HCT116 (cell line): ENCODE data around the gene ITLN1. TPM values are rescaled to one million over a fixed set of nuclear protein-coding genes. Genes with fewer than 3 reads are reported as not detected.
A peak's percentile ranks its signal among the peaks of the same experiment; 100 is the strongest.

Experiments
- ATAC-seq: fragments of 200-7000 bp; cut with Tn5 transposase; 2 replicates; pipeline ENCODE4 v1.9.1; 2020; ENCODE audit warnings: mild to moderate bottlenecking, moderate library complexity
- BruUV-seq: library from RNA; stranded (reverse); fragments of 400-500 nt; replicated peaks from 2 replicates; lab custom pipeline; 2021; lab: Mats Ljungman, UMichigan
- CTCF ChIA-PET: fragments of 300-600 bp; sonication (Branson Sonifier 250); formaldehyde crosslinking; loops from one replicate; lab custom pipeline; 2021; ENCODE audit warnings: antibody characterized with exemption; lab: Charles Lee
- POLR2A ChIA-PET: fragments of 300-600, 350-600 bp; sonication (Branson Sonifier 250); formaldehyde crosslinking; loops from one replicate; lab custom pipeline; 2021; ENCODE audit warnings: antibody characterized with exemption; lab: Charles Lee
- RAD21 ChIA-PET, 2 experiments: fragments of 300-600 bp; sonication (Branson Sonifier 250); formaldehyde crosslinking; loops; one replicate each; lab custom pipeline; 2023; ENCODE audit warnings: low total read pairs in 2 of 2; ENCODE audit not compliant: uncharacterized antibody in 2 of 2, unreplicated experiment in 2 of 2, low non-redundant PET in 1 of 2; lab: Charles Lee
- DNase-seq: peaks from one replicate; pipeline ENCODE4 v3.0.0-alpha.2; 2010; ENCODE audit warnings: low read depth, low spot score
- H2AFZ ChIP-seq: fragments of 200-600 bp; shearing (Covaris generic), sonication (generic); 2 replicates; pipeline ENCODE4 v1.6.1; 2017; ENCODE audit warnings: low read depth, mixed run types, mixed read lengths, antibody characterized with exemption, low read length; ENCODE audit not compliant: poor library complexity, severe bottlenecking
- H3K27ac ChIP-seq: 2 replicates; pipeline ENCODE4 v1.5.1; 2012; ENCODE audit warnings: low read depth, low read length
- H3K27me3 ChIP-seq: fragments of 200-600 bp; sonication (generic); 2 replicates; pipeline ENCODE4 v1.6.1; 2016; ENCODE audit warnings: mixed run types, low read length, mixed read lengths; ENCODE audit not compliant: insufficient read depth
- H3K36me3 ChIP-seq, 2 experiments: fragments of 200-500 bp in 1 of 2; fragments of 200-600 bp in 1 of 2; sonication (Bioruptor generic) in 1 of 2; sonication (generic) in 1 of 2; 2 replicates each; pipeline versions ENCODE4 v1.5.1 to v1.6.1; 2014 to 2016; ENCODE audit warnings: low read length in 2 of 2, inconsistent platforms in 1 of 2, mixed read lengths in 1 of 2, mixed run types in 1 of 2; ENCODE audit not compliant: insufficient read depth in 2 of 2, control insufficient read depth in 1 of 2
- H3K4me1 ChIP-seq, 2 experiments: fragments of 200-600 bp in 1 of 2; sonication (generic) in 1 of 2; 2 replicates each; pipeline versions ENCODE4 v1.5.1 to v1.6.1; 2012 to 2017; ENCODE audit warnings: low read length in 2 of 2, inconsistent platforms in 1 of 2, mild to moderate bottlenecking in 1 of 2, mixed read lengths in 1 of 2, mixed run types in 1 of 2, moderate library complexity in 1 of 2; ENCODE audit not compliant: insufficient read depth in 2 of 2, control insufficient read depth in 1 of 2
- H3K4me2 ChIP-seq: fragments of 200-600 bp; sonication (generic); 2 replicates; pipeline ENCODE4 v1.6.1; 2017; ENCODE audit warnings: mixed run types, low read length, mixed read lengths
- H3K4me3 ChIP-seq, 2 experiments: fragments of 200-600 bp in 1 of 2; sonication (generic) in 1 of 2; replicated peaks in 1 of 2; 2 replicates each; pipeline ENCODE4 v1.5.1; 2011 to 2016; ENCODE audit warnings: low read length in 2 of 2, control low read depth in 1 of 2, low read depth in 1 of 2, mild to moderate bottlenecking in 1 of 2, mixed read lengths in 1 of 2, mixed run types in 1 of 2
- H3K79me2 ChIP-seq: fragments of 200-600 bp; sonication (generic); 2 replicates; pipeline ENCODE4 v1.6.1; 2017; ENCODE audit warnings: mild to moderate bottlenecking, mixed run types, low read length, moderate library complexity, mixed read lengths; ENCODE audit not compliant: insufficient read depth
- H3K9ac ChIP-seq: fragments of 200-600 bp; sonication (generic); 2 replicates; pipeline ENCODE4 v1.6.1; 2016; ENCODE audit warnings: low read length, mixed read lengths
- H3K9me2 ChIP-seq: fragments of 200-600 bp; sonication (generic), shearing (Covaris generic); 2 replicates; pipeline ENCODE4 v1.6.1; 2017; ENCODE audit warnings: mixed run types, mild to moderate bottlenecking, moderate library complexity; ENCODE audit not compliant: insufficient read depth
- H3K9me3 ChIP-seq, 2 experiments: fragments of 200-500 bp in 1 of 2; fragments of 200-600 bp in 1 of 2; sonication (Bioruptor generic) in 1 of 2; sonication (generic) in 1 of 2; 2 replicates each; pipeline ENCODE4 v1.6.1; 2014 to 2017; ENCODE audit warnings: low read length in 2 of 2, mixed read lengths in 2 of 2, inconsistent platforms in 1 of 2, low read depth in 1 of 2, mild to moderate bottlenecking in 1 of 2, mixed run types in 1 of 2, moderate library complexity in 1 of 2; ENCODE audit not compliant: control insufficient read depth in 1 of 2, insufficient read depth in 1 of 2
- H4K20me1 ChIP-seq: fragments of 200-600 bp; sonication (generic), shearing (Covaris generic); 2 replicates; pipeline ENCODE4 v1.6.1; 2017; ENCODE audit warnings: mixed run types, mild to moderate bottlenecking, moderate library complexity; ENCODE audit not compliant: insufficient read depth
- CEBPB ChIP-seq: IDR thresholded peaks from 2 replicates; pipeline ENCODE4 v1.6.1; 2012; ENCODE audit warnings: low read depth
- EGR1 ChIP-seq: IDR thresholded peaks from 2 replicates; pipeline ENCODE4 v1.6.1; 2012; ENCODE audit warnings: low read depth
- EZH2phosphoT487 ChIP-seq: fragments of 200-600 bp; IDR thresholded peaks from 2 replicates; pipeline ENCODE4 v1.6.1; 2018; ENCODE audit warnings: antibody characterized with exemption, borderline replicate concordance
- SP1 ChIP-seq: IDR thresholded peaks from 2 replicates; pipeline ENCODE4 v1.6.1; 2012; ENCODE audit warnings: low read depth
- intact Hi-C: fragments of 100-400 bp; cut with micrococcal nuclease; formaldehyde crosslinking; loops from 2 replicates; pipeline ENCODE4 v1.10.0; 2022
- total RNA-seq: library from RNA; stranded (reverse); gene quantifications from one replicate; pipeline ENCODE4 v1.2.1, GENCODE V29; 2021; ENCODE audit not compliant: unreplicated experiment
- TF ChIP-seq, protein P1 (sequence below): IDR thresholded peaks from 2 replicates; pipeline ENCODE4 v1.6.1; 2012; ENCODE audit warnings: low read depth
- TF ChIP-seq, protein P2 (sequence below): IDR thresholded peaks from 2 replicates; pipeline ENCODE4 v1.6.1; 2012
- TF ChIP-seq, protein P3 (sequence below): IDR thresholded peaks from 2 replicates; pipeline ENCODE4 v1.6.1; 2012
- TF ChIP-seq, protein P4 (sequence below), 3 experiments: fragments of 200-600 bp in 1 of 3; sonication (generic) in 1 of 3; IDR thresholded peaks in 2 of 3; conservative IDR thresholded peaks in 1 of 3; 2 replicates each; pipeline ENCODE4 v1.5.1; 2012 to 2017; ENCODE audit warnings: low read depth in 2 of 3, low read length in 2 of 3, antibody characterized with exemption in 1 of 3, borderline replicate concordance in 1 of 3, control low read depth in 1 of 3, mild to moderate bottlenecking in 1 of 3, mixed read lengths in 1 of 3, mixed run types in 1 of 3, moderate library complexity in 1 of 3; ENCODE audit not compliant: insufficient read depth in 1 of 3

The ITLN1 gene
- total RNA-seq, 1 experiment from 2014 or later, result not detected

DNA sequence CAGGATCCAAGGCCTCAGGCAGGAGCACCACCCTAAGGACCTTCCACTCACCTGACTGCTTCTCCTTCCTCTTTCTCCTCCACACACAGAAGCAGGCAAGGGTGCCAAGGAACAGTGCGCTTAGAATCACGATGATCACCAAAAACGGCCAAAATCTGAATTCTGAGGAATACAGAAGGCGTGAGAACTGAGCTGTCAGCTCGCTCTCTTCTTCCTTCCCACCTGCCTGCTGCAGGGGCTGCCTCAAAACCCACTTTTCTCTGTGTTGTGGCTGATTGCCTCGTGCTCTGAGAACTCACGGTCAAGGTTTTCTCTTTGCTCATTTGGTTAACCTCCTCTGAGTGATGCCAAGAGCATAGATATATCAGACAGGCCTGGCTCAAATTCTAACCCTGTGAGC, 46.1 kb downstream of the ITLN1 start (continued):
- TF ChIP-seq, protein P1, sequence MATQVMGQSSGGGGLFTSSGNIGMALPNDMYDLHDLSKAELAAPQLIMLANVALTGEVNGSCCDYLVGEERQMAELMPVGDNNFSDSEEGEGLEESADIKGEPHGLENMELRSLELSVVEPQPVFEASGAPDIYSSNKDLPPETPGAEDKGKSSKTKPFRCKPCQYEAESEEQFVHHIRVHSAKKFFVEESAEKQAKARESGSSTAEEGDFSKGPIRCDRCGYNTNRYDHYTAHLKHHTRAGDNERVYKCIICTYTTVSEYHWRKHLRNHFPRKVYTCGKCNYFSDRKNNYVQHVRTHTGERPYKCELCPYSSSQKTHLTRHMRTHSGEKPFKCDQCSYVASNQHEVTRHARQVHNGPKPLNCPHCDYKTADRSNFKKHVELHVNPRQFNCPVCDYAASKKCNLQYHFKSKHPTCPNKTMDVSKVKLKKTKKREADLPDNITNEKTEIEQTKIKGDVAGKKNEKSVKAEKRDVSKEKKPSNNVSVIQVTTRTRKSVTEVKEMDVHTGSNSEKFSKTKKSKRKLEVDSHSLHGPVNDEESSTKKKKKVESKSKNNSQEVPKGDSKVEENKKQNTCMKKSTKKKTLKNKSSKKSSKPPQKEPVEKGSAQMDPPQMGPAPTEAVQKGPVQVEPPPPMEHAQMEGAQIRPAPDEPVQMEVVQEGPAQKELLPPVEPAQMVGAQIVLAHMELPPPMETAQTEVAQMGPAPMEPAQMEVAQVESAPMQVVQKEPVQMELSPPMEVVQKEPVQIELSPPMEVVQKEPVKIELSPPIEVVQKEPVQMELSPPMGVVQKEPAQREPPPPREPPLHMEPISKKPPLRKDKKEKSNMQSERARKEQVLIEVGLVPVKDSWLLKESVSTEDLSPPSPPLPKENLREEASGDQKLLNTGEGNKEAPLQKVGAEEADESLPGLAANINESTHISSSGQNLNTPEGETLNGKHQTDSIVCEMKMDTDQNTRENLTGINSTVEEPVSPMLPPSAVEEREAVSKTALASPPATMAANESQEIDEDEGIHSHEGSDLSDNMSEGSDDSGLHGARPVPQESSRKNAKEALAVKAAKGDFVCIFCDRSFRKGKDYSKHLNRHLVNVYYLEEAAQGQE, result no peak
- TF ChIP-seq EZH2phosphoT487, result no peak

DNA sequence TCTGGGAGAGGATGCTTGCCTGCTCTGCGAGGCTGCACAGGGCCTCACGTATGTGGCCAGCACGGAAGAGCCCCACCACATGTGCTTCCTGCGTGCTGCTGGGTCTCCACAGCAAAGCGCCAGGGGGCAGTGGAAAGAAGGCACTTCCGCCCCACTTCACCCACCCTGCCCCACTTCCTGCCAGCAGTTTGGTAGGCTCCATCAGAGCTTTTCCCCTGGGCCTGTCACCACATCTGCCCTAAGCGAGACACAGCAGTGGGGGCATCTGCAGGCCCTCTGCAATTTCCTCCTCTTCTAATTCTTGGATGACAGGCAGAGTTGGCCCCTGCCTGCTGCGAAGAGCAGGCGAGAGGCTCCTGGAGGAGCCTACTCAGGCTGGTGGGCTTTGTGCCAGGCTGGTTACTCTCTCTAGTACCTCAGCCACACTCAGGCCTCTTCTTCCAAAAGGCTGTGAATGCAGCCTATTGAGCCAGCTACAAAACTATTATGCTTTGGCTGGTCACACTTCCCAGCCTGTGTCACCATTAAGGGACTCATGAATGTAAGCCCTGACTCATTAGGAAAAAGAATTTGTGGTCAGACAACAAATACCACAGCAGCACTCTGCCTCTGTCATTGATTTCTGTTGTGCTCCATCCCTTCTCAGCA, 47.3 kb downstream of the ITLN1 start:
- no peak overlapping the region for H3K27ac ChIP-seq
- DNase-seq (peak; percentile 12), ATAC-seq (peak; percentile 76)
- no peak overlapping the region for H3K4me2 ChIP-seq
- intact Hi-C loops, result loop anchor here (5.0 kb wide), 1 partner anchor 300 kb away; no protein-coding TSS in a partner anchor
- no peak for TF ChIP-seq SP1
- TF ChIP-seq, protein P2, sequence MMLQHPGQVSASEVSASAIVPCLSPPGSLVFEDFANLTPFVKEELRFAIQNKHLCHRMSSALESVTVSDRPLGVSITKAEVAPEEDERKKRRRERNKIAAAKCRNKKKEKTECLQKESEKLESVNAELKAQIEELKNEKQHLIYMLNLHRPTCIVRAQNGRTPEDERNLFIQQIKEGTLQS, result no peak
- no peak for TF ChIP-seq CEBPB
- TF ChIP-seq, protein P3, sequence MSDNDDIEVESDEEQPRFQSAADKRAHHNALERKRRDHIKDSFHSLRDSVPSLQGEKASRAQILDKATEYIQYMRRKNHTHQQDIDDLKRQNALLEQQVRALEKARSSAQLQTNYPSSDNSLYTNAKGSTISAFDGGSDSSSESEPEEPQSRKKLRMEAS, result no peak
- no peak for TF ChIP-seq EGR1
- TF ChIP-seq, protein P4, sequence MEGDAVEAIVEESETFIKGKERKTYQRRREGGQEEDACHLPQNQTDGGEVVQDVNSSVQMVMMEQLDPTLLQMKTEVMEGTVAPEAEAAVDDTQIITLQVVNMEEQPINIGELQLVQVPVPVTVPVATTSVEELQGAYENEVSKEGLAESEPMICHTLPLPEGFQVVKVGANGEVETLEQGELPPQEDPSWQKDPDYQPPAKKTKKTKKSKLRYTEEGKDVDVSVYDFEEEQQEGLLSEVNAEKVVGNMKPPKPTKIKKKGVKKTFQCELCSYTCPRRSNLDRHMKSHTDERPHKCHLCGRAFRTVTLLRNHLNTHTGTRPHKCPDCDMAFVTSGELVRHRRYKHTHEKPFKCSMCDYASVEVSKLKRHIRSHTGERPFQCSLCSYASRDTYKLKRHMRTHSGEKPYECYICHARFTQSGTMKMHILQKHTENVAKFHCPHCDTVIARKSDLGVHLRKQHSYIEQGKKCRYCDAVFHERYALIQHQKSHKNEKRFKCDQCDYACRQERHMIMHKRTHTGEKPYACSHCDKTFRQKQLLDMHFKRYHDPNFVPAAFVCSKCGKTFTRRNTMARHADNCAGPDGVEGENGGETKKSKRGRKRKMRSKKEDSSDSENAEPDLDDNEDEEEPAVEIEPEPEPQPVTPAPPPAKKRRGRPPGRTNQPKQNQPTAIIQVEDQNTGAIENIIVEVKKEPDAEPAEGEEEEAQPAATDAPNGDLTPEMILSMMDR (IDR thresholded peaks at IDR 0.05 in 2 of 3, conservative IDR thresholded peaks at IDR 0.05 in 1 of 3; ENCODE audit: borderline replicate concordance in 1 of 3, insufficient read depth in 1 of 3, low read depth in 2 of 3, low read length in 2 of 3), result no peak
- TF ChIP-seq, all 23 proteins: peak for 0
- Histone ChIP-seq H3K9me3 (no peaks in the 10 kb centered on the region), H3K79me2 (no peaks in the 10 kb centered on the region), H3K36me3 (no peaks in the 10 kb centered on the region), H3K27me3 (peaks cover 5% of the 10 kb centered on the region; the same call in 1 of the 2 replicates), H3K9me2 (no peaks in the 10 kb centered on the region), H4K20me1 (no peaks in the 10 kb centered on the region), H3K4me1 (0 out of 4 replicates have a peak, but pooled peaks cover 0 to 3% of the 10 kb centered on the region in 2 experiments), H3K9ac (no peak overlapping the region), H3K4me3 (no peak overlapping the region), H2AFZ (no peak overlapping the region)
- ChIA-PET POLR2A (no interaction called here), CTCF (interaction anchor here (1.0 to 5.0 kb wide), 3 partner anchors 58 to 116 kb away, joined by 3 to 45 read pairs (median 9); partner anchors contain the start of gene ITLN2), RAD21 (interaction anchor here in 1 of 2 experiments (0.6 to 0.8 kb wide), 2 partner anchors 114 to 156 kb away, joined by 3 to 5 read pairs; no protein-coding TSS in a partner anchor)
- BruUV-seq, result no TSS peak
